CD4-positive, alpha-beta T cell (primary cell): ENCODE measurements around the gene DRAP1. TPM values are rescaled to one million over a fixed set of nuclear protein-coding genes. Genes with fewer than 3 reads are reported as not detected.

Experiments used
- ATAC-seq: fragments of 200-7000 bp; cut with Tn5 transposase; one replicate; pipeline ENCODE4 v1.10.0; 2022; ENCODE audit warnings: mild to moderate bottlenecking; ENCODE audit not compliant: poor library complexity
- CTCF ChIA-PET: fragments of 350-600 bp; sonication (Branson Sonifier 250); formaldehyde crosslinking; loops from one replicate; lab custom pipeline; 2021; ENCODE audit warnings: antibody characterized with exemption, inconsistent platforms; lab: Charles Lee
- POLR2A ChIA-PET: fragments of 350-600 bp; sonication (Branson Sonifier 250); formaldehyde crosslinking; loops from one replicate; lab custom pipeline; 2021; ENCODE audit warnings: antibody characterized with exemption, inconsistent platforms; lab: Charles Lee
- DNase-seq, 14 experiments: peaks; one replicate each; pipeline ENCODE4 v3.0.0-alpha.2; 2013 to 2020; ENCODE audit warnings: mixed read lengths in 2 of 14
- H3K27ac ChIP-seq, 2 donors: one replicate each; pipeline versions ENCODE4 v1.5.1 to v1.7.0; 2013; ENCODE audit warnings: low read length in 2 of 2, low read depth in 1 of 2, mild to moderate bottlenecking in 1 of 2
- H3K27me3 ChIP-seq, 2 experiments: 1 replicate in 1 of 2; 2 replicates in 1 of 2; pipeline versions ENCODE4 v1.6.1 to v1.7.0; 2013; ENCODE audit warnings: low read length in 2 of 2, control low read depth in 1 of 2, mild to moderate bottlenecking in 1 of 2, moderate library complexity in 1 of 2; ENCODE audit not compliant: insufficient read depth in 2 of 2, control insufficient read depth in 1 of 2
- H3K36me3 ChIP-seq: one replicate; pipeline ENCODE4 v1.6.1; 2013; ENCODE audit warnings: low read length, control low read depth; ENCODE audit not compliant: insufficient read depth
- H3K4me1 ChIP-seq: one replicate; pipeline ENCODE4 v1.6.1; 2013; ENCODE audit warnings: low read length, control low read depth; ENCODE audit not compliant: insufficient read depth
- H3K4me3 ChIP-seq: one replicate; pipeline ENCODE4 v1.5.1; 2013; ENCODE audit warnings: mild to moderate bottlenecking, low read length, moderate library complexity
- H3K9me3 ChIP-seq, 2 experiments: 1 replicate in 1 of 2; 2 replicates in 1 of 2; pipeline versions ENCODE4 v1.6.1 to v1.7.0; 2013; ENCODE audit warnings: low read length in 2 of 2, mild to moderate bottlenecking in 2 of 2, control low read depth in 1 of 2, moderate library complexity in 1 of 2; ENCODE audit not compliant: control insufficient read depth in 1 of 2, insufficient read depth in 1 of 2
- H3K27ac Mint-ChIP-seq: one replicate; pipeline ENCODE4 v1.8.0; 2020; ENCODE audit warnings: mixed read lengths
- H3K27me3 Mint-ChIP-seq: one replicate; pipeline ENCODE4 v1.8.0; 2021; ENCODE audit warnings: mixed read lengths
- H3K36me3 Mint-ChIP-seq: one replicate; pipeline ENCODE4 v1.8.0; 2021; ENCODE audit warnings: low read depth, mixed read lengths
- H3K4me1 Mint-ChIP-seq: one replicate; pipeline ENCODE4 v1.8.0; 2021; ENCODE audit warnings: low read depth, mixed read lengths
- H3K4me3 Mint-ChIP-seq: one replicate; pipeline ENCODE4 v1.8.0; 2020; ENCODE audit warnings: mild to moderate bottlenecking, mixed read lengths
- H3K9me3 Mint-ChIP-seq: one replicate; pipeline ENCODE4 v1.8.0; 2020; ENCODE audit warnings: mixed read lengths
- CTCF ChIP-seq: fragments of 200-600 bp; IDR thresholded peaks from one replicate; pipeline ENCODE4 v1.8.0; 2022; ENCODE audit warnings: antibody characterized with exemption, mild to moderate bottlenecking
- intact Hi-C, 2 experiments: fragments of 100-400 bp; cut with DNase I in 1 of 2; cut with micrococcal nuclease in 1 of 2; formaldehyde crosslinking; loops; one replicate each; pipeline versions ENCODE4 v1.15.1 to v1.9.0; 2023 to 2025; cut with DNase I, micrococcal nuclease
- total RNA-seq, 174 experiments: library from RNA in 2 of 174; stranded (reverse) in 2 of 174; gene quantifications; one replicate each; pipeline ENCODE4 v1.2.3 and lab custom pipeline; 2021 to 2026

The DRAP1 gene
- total RNA-seq, 2 experiments from 2014 or later: 58.6 to 59.1 TPM

DNA sequence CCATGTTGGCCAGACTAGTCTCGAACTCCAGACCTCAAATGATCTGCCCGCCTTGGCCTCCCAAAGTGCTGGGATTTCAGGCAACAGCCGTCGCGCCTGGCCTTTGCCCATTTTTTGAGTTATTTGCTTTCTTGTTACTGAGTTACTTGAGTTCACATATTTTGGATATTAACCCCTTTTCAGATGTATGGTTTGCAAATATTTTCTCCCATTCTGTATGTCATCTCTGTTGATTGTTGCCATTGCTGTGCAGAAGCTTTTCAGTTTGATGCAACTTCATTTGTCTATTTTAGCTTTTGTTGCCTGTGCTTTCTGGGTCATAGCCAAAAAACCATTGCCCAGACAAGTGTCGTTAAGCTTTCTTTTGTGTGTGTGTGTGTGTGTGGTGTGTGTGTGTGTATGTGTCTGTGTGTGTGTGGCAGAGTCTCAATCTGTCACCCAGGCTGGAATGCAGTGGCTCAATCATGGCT lies 32.9 kb downstream of the DRAP1 start:
- Mint-ChIP-seq H3K4me1 (peaks cover 7% of the 10 kb centered on the region), H3K4me3 (no peak overlapping the region), H3K36me3 (no peaks in the 10 kb centered on the region), H3K9me3 (no peaks in the 10 kb centered on the region), H3K27ac (no peak overlapping the region), H3K27me3 (no peaks in the 10 kb centered on the region)
- Histone ChIP-seq H3K4me3 (no peak overlapping the region), H3K4me1 (peaks cover 10% of the 10 kb centered on the region), H3K9me3 (no peaks in the 10 kb centered on the region), H3K36me3 (no peaks in the 10 kb centered on the region), H3K27me3 (no peaks in the 10 kb centered on the region), H3K27ac (no peak overlapping the region)
- intact Hi-C loops: no loop called here
- DNase-seq (no peak), ATAC-seq (no peak)
- ChIA-PET POLR2A (no interaction called here), CTCF (no interaction called here)
- TF ChIP-seq CTCF: no peak

DNA sequence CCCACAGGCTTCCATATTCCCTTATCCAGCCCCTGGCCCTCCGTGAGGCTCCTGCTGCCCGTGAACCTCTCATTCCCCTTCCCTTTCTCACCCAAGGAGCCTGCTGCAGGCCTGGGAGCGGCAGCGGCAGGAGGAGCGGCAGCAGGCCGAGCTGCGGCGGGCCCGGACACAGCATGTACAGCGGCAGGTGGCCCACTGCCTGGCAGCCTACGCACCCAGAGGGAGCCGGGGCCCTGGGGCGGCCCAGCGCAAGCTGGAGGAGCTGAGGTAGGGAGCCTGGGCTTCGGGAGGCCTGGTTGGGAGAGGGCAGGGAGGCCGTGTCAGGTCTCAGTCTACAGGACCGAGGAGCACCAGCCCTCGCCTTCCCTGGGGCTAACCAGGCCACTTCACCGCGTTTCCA lies 34.2 kb downstream of the DRAP1 start:
- Mint-ChIP-seq H3K9me3 (no peaks in the 10 kb centered on the region), H3K4me1 (peaks cover 19% of the 10 kb centered on the region), H3K27me3 (no peaks in the 10 kb centered on the region), H3K4me3 (no peak overlapping the region), H3K27ac (no peak overlapping the region), H3K36me3 (no peaks in the 10 kb centered on the region)
- H3K27ac ChIP-seq: no peak overlapping the region
- intact Hi-C loops: no loop called here
- ATAC-seq (no peak), DNase-seq (no peak)
- peaks cover 23% of the 10 kb centered on the region for H3K4me1 ChIP-seq
- no peaks in the 10 kb centered on the region for H3K36me3 ChIP-seq
- H3K9me3 ChIP-seq: no peaks in the 10 kb centered on the region
- no peak for TF ChIP-seq CTCF
- POLR2A ChIA-PET: no interaction called here
- no peak overlapping the region for H3K4me3 ChIP-seq
- no peaks in the 10 kb centered on the region for H3K27me3 ChIP-seq
- CTCF ChIA-PET: no interaction called here

- H3K36me3 ChIP-seq: no peaks in the 10 kb centered on the region
- DNase-seq (no peak), ATAC-seq (no peak)
- H3K9me3 ChIP-seq: no peaks in the 10 kb centered on the region
- POLR2A ChIA-PET: no interaction called here
- H3K4me3 Mint-ChIP-seq: no peak overlapping the region
- TF ChIP-seq CTCF: no peak
- peaks cover 24% of the 10 kb centered on the region for H3K4me1 ChIP-seq
- H3K27ac ChIP-seq: no peak overlapping the region
- no peaks in the 10 kb centered on the region for H3K27me3 Mint-ChIP-seq
- CTCF ChIA-PET: interaction anchor here (0.7 kb wide), 2 partner anchors 54 to 95 kb away, joined by 3 read pairs; partner anchors contain the start of gene MUS81
- no peaks in the 10 kb centered on the region for H3K36me3 Mint-ChIP-seq
- no peaks in the 10 kb centered on the region for H3K27me3 ChIP-seq
- intact Hi-C loops: no loop called here
- H3K4me3 ChIP-seq: no peak overlapping the region
- no peaks in the 10 kb centered on the region for H3K9me3 Mint-ChIP-seq
- H3K27ac Mint-ChIP-seq: no peak overlapping the region
- peaks cover 21% of the 10 kb centered on the region for H3K4me1 Mint-ChIP-seq
Measured at GRCh38 chr11:65954771-65955170, 35.5 kb downstream of the DRAP1 start.
